ENCODE measurements around the gene FASN. TPM values are rescaled to one million over a fixed set of nuclear protein-coding genes. Genes with fewer than 3 reads are reported as not detected.
"Not testable (repeated sequence)": the region's sequence is repeated elsewhere in the genome, so short reads cannot be mapped to it uniquely, and the experiment has no call there.

Gene FASN
- polyA plus RNA-seq, 1 donor from 2014 or later: 26.4 TPM

DNA sequence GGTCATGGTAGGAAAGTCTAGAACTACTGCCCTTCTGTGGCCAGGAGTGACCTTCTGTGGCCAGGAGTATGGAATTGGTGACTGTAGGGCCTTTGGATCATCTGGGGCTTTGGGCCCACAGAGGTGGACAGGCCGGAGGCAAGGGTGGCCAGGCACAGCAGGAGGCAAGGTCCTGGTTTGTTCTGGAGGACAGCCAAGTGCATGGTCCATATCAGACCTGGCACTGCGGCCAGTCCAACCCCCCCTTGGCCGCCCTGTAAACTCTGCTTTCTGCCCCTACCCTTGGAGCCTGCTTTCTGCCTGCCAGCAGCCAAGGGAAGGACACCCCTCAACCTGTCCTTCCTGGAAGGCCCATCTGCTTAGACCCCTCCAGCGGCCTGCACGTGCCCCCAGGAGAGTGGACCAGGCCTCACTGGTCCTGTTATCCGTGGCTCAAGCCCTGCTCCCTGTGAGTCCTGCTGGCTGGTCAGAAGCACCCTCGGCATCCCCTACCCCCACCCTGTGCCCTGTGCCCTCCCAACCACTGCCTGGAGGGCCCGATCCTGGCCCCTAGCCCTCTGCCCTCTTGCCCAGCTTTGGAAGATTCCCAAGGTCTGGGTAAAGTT is 58.2 kb downstream of the FASN start:
- Histone ChIP-seq H3K36me3 (ENCODE audit: insufficient read depth, low read length) (no peaks in the 10 kb centered on the region), H2AFZ (ENCODE audit: low read depth, low read length) (no peak overlapping the region), H3K4me2 (ENCODE audit: low read length) (no peak overlapping the region), H4K20me1 (ENCODE audit: insufficient read depth) (no peaks in the 10 kb centered on the region), H3K79me2 (replicated peaks; ENCODE audit: insufficient read depth, low read length) (no peaks in the 10 kb centered on the region), H3K9me3 (ENCODE audit: low read length) (no peaks in the 10 kb centered on the region), H3K27me3 (ENCODE audit: insufficient read depth, low read depth, low read length) (no peaks in the 10 kb centered on the region), H3K27ac (ENCODE audit: low read length) (no peak overlapping the region), H3K9me2 (ENCODE audit: insufficient read depth, low read length) (no peaks in the 10 kb centered on the region), H3K9ac (ENCODE audit: low read length) (no peak overlapping the region), H3K4me3 (ENCODE audit: low read length) (no peak overlapping the region), H3F3A (ENCODE audit: insufficient read depth, low read length, poor library complexity, severe bottlenecking) (peaks cover 8% of the 10 kb centered on the region)
- TF ChIP-seq REST (IDR thresholded peaks at IDR 0.05; ENCODE audit: borderline replicate concordance): no peak
- TF ChIP-seq MXI1 (conservative IDR thresholded peaks at IDR 0.05; ENCODE audit: poor library complexity, severe bottlenecking): no peak
- no peak for TF ChIP-seq EZH2 (IDR thresholded peaks at IDR 0.05; ENCODE audit: borderline replicate concordance, insufficient read depth, low read length, poor library complexity, severe bottlenecking)
- TF ChIP-seq CTCF (IDR thresholded peaks at IDR 0.05; ENCODE audit: poor library complexity, severe bottlenecking): no peak
- no peak for TF ChIP-seq POLR2AphosphoS5 (IDR thresholded peaks at IDR 0.05)
- TF ChIP-seq TAF1 (IDR thresholded peaks at IDR 0.05; ENCODE audit: low read depth): no peak
- TF ChIP-seq RAD21 (conservative IDR thresholded peaks at IDR 0.05): no peak
- TF ChIP-seq SMC3 (conservative IDR thresholded peaks at IDR 0.05; ENCODE audit: poor library complexity): no peak
- TF ChIP-seq EP300 (conservative IDR thresholded peaks at IDR 0.05; ENCODE audit: poor library complexity, severe bottlenecking): no peak

DNA sequence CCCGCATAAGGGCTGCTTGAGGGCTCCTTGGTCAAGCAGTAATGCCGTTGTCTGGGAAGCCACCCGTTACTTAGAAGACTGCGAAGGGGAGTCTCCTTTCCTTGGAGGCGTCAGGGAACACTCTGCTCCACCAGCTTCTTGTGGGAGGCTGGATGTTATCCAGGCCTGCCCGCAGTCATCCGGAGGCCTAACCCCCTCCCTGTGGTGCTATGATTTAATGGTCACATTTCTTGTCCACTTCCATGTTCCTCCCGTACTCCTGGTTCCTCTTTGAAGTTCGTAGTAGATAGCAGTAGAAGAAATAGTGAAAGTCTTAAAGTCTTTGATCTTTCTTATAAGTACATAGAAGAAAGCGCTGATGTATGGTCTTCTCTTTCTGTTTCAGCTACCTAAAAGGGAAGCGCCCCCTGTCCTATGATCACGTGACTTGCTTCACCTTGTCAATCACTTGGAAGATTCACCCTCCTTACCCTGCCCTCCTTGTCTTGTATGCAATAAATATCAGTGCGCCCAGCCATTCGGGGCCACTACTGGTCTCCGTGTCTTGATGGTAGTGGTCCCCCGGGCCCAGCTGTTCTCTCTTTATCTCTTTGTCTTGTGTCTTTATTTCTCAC is 59.1 kb downstream of the FASN start:
- H3K27me3 ChIP-seq (ENCODE audit: insufficient read depth, low read depth, low read length); H3K4me3 ChIP-seq (ENCODE audit: low read length); H2AFZ ChIP-seq (ENCODE audit: low read depth, low read length); H3F3A ChIP-seq (ENCODE audit: insufficient read depth, low read length, poor library complexity, severe bottlenecking); H3K4me2 ChIP-seq (ENCODE audit: low read length); H3K27ac ChIP-seq (ENCODE audit: low read length); H3K9me3 ChIP-seq (ENCODE audit: low read length); H3K9ac ChIP-seq (ENCODE audit: low read length); H3K9me2 ChIP-seq (ENCODE audit: insufficient read depth, low read length); H3K36me3 ChIP-seq (ENCODE audit: insufficient read depth, low read length); H3K79me2 ChIP-seq (replicated peaks; ENCODE audit: insufficient read depth, low read length); H4K20me1 ChIP-seq (ENCODE audit: insufficient read depth): not testable (repeated sequence)
